OCI-LY1 (cell line): ENCODE results near the gene LHFPL2.

Experiments
- H2AFZ ChIP-seq: fragments of 200-600 bp; sonication (generic), shearing (Covaris generic); 2 replicates; pipeline ENCODE4 v1.6.0; 2014; ENCODE audit warnings: antibody characterized with exemption, mild to moderate bottlenecking, low read length
- H3F3A ChIP-seq: fragments of 200-600 bp; sonication (generic), shearing (Covaris generic); 2 replicates; pipeline ENCODE4 v1.6.0; 2014; ENCODE audit warnings: mild to moderate bottlenecking, antibody characterized with exemption, low read length, moderate library complexity; ENCODE audit not compliant: insufficient read depth
- H3K27ac ChIP-seq: fragments of 200-600 bp; sonication (generic); 2 replicates; pipeline ENCODE4 v1.5.1; 2014; ENCODE audit warnings: low read length, mixed run types, mild to moderate bottlenecking, low read depth; ENCODE audit not compliant: poor library complexity, severe bottlenecking
- H3K27me3 ChIP-seq: fragments of 200-600 bp; sonication (generic); 2 replicates; pipeline ENCODE4 v1.6.0; 2014; ENCODE audit warnings: antibody characterized with exemption, mild to moderate bottlenecking, low read length, moderate library complexity; ENCODE audit not compliant: insufficient read depth
- H3K36me3 ChIP-seq: fragments of 200-600 bp; sonication (generic); 2 replicates; pipeline ENCODE4 v1.6.1; 2014; ENCODE audit warnings: mild to moderate bottlenecking, antibody characterized with exemption, low read length, moderate library complexity, mixed read lengths; ENCODE audit not compliant: insufficient read depth
- H3K4me1 ChIP-seq: fragments of 200-600 bp; sonication (generic); 2 replicates; pipeline ENCODE4 v1.5.1; 2014; ENCODE audit warnings: mild to moderate bottlenecking, low read length, moderate library complexity; ENCODE audit not compliant: insufficient read depth, severe bottlenecking
- H3K4me2 ChIP-seq: fragments of 200-600 bp; sonication (generic), shearing (Covaris generic); 2 replicates; pipeline ENCODE4 v1.6.1; 2014; ENCODE audit warnings: low read length
- H3K4me3 ChIP-seq: fragments of 200-600 bp; sonication (generic); 2 replicates; pipeline ENCODE4 v1.5.1; 2014; ENCODE audit warnings: low read length, low read depth, mild to moderate bottlenecking, mixed read lengths; ENCODE audit not compliant: poor library complexity, severe bottlenecking
- H3K79me2 ChIP-seq: fragments of 200-600 bp; shearing (Covaris generic); 2 replicates; pipeline ENCODE4 v1.6.1; 2016; ENCODE audit warnings: mixed run types, low read length, mixed read lengths; ENCODE audit not compliant: insufficient read depth
- H3K9ac ChIP-seq: fragments of 200-600 bp; sonication (generic), shearing (Covaris generic); 2 replicates; pipeline ENCODE4 v1.6.1; 2014; ENCODE audit warnings: mild to moderate bottlenecking, low read length, mixed read lengths
- H3K9me2 ChIP-seq: fragments of 200-600 bp; sonication (generic), shearing (Covaris generic); 2 replicates; pipeline ENCODE4 v1.6.1; 2014; ENCODE audit warnings: low read depth, mild to moderate bottlenecking, low read length, mixed read lengths
- H3K9me3 ChIP-seq: fragments of 200-600 bp; shearing (Covaris generic); 2 replicates; pipeline ENCODE4 v1.6.1; 2014; ENCODE audit warnings: low read length, mixed read lengths
- H4K20me1 ChIP-seq: fragments of 200-600 bp; sonication (generic), shearing (Covaris generic); 2 replicates; pipeline ENCODE4 v1.6.0; 2016; ENCODE audit warnings: mild to moderate bottlenecking, low read length; ENCODE audit not compliant: insufficient read depth
- EZH2 ChIP-seq: fragments of 200-600 bp; sonication (generic), shearing (Covaris generic); IDR thresholded peaks from 2 replicates; pipeline ENCODE4 v1.8.0; 2017; ENCODE audit warnings: borderline replicate concordance, mixed run types, mild to moderate bottlenecking, antibody characterized with exemption, low read length, moderate library complexity, mixed read lengths
- TF ChIP-seq, protein P1 (sequence below): fragments of 200-600 bp; sonication (generic), shearing (Covaris generic); IDR thresholded peaks from 2 replicates; pipeline ENCODE4 v1.5.1; 2017; ENCODE audit warnings: mild to moderate bottlenecking, antibody characterized with exemption, low read length, moderate library complexity, mixed read lengths

LHFPL2 gene

DNA sequence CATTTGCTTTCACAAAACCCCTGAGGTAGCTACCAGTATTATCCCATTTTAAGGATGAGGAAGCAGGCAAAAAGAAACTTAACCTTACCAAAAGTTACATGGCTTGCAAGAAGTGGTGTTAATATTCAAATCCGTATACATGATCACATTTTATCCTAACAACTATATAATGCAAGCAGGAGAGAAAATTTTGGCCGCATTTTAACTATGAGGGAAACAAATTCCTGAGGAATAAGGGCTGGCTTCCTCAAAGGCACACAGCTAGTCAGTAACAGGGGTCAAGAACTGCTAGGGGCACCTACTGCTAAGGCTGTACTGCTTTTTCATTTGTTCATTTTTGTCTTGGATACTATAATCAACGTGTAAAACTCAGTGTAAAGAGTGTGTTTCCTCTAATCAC is 81.0 kb downstream of the LHFPL2 start:
- Histone ChIP-seq H3K4me1 (peaks cover 38% of the 10 kb centered on the region), H3K27ac (no peak overlapping the region), H3K36me3 (peaks cover 40% of the 10 kb centered on the region), H3K27me3 (no peaks in the 10 kb centered on the region), H3K9ac (no peak overlapping the region), H3K9me2 (no peaks in the 10 kb centered on the region), H3F3A (no peaks in the 10 kb centered on the region), H3K79me2 (peaks cover 5% of the 10 kb centered on the region; the same call in 1 of the 2 replicates), H3K4me3 (no peak overlapping the region), H3K4me2 (no peak overlapping the region), H2AFZ (no peak overlapping the region), H4K20me1 (no peaks in the 10 kb centered on the region), H3K9me3 (peaks cover 3% of the 10 kb centered on the region; the same call in 1 of the 2 replicates)
- TF ChIP-seq, protein P1, sequence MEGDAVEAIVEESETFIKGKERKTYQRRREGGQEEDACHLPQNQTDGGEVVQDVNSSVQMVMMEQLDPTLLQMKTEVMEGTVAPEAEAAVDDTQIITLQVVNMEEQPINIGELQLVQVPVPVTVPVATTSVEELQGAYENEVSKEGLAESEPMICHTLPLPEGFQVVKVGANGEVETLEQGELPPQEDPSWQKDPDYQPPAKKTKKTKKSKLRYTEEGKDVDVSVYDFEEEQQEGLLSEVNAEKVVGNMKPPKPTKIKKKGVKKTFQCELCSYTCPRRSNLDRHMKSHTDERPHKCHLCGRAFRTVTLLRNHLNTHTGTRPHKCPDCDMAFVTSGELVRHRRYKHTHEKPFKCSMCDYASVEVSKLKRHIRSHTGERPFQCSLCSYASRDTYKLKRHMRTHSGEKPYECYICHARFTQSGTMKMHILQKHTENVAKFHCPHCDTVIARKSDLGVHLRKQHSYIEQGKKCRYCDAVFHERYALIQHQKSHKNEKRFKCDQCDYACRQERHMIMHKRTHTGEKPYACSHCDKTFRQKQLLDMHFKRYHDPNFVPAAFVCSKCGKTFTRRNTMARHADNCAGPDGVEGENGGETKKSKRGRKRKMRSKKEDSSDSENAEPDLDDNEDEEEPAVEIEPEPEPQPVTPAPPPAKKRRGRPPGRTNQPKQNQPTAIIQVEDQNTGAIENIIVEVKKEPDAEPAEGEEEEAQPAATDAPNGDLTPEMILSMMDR: no peak
- TF ChIP-seq EZH2: no peak

DNA sequence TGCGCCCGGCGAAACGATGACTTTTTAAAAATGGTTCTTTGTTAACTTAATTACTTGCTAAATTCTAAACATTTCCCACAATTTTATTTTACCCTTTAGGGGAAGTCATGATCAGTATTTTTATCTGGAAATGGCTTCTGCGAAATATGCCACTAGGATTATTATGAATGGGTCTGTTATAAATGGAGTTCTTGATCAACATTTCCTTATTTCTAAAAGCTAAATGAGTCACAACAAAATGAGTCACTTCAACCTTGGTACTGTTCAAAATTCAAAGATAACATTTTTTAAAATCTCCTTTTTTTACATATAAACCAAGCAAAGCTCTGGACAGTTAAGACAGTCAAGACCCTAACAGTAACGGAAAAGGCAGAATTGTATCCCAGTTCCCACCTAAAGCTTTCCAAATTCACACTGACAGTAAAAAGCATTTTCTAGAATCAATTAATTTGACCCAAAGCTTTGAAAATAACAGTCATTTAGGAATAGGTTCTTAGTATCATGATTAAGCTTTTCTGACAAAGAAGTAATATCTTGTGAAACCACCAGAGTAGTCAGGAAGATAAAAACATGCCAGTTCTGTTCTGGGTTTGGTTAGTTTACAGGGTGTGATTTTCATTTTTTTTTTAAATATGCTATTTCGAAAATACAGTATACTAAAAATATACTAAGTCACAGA is 81.7 kb downstream of the LHFPL2 start:
- Histone ChIP-seq H3K27me3 (no peaks in the 10 kb centered on the region), H3K4me1 (peaks cover 36% of the 10 kb centered on the region), H3K79me2 (peaks cover 5% of the 10 kb centered on the region; the same call in 1 of the 2 replicates), H3K4me2 (no peak overlapping the region), H3K9me3 (peaks cover 3% of the 10 kb centered on the region; the same call in 1 of the 2 replicates), H4K20me1 (no peaks in the 10 kb centered on the region), H3K36me3 (peaks cover 44% of the 10 kb centered on the region), H2AFZ (no peak overlapping the region), H3K27ac (no peak overlapping the region), H3F3A (no peaks in the 10 kb centered on the region), H3K9me2 (no peaks in the 10 kb centered on the region), H3K9ac (no peak overlapping the region), H3K4me3 (no peak overlapping the region)
- no peak for TF ChIP-seq EZH2
- TF ChIP-seq, protein P1: no peak

DNA sequence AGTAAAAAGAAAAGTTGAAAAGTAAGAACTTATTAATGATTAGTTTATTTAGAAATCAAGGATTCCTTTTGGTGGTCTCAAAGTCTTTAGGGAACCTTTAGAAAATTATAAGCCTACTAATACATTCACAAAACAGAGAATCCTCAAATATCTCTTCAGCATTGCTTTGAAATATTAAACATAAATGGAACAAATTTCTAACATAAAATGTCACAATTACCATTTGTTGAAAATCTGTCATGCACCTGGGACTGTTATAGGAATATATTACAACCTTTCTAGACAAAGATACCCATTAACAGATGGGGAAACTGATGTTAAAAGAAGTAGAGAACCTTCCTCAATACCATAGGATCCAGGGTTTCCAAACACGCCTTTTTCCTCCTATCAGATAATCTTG is 83.2 kb downstream of the LHFPL2 start:
- Histone ChIP-seq H3K9me3 (peaks cover 3% of the 10 kb centered on the region; the same call in 1 of the 2 replicates), H2AFZ (no peak overlapping the region), H3K9ac (no peak overlapping the region), H3K4me2 (no peak overlapping the region), H3K4me1 (peaks cover 29% of the 10 kb centered on the region), H3K4me3 (no peak overlapping the region), H4K20me1 (no peaks in the 10 kb centered on the region), H3K79me2 (peaks cover 5% of the 10 kb centered on the region; the same call in 1 of the 2 replicates), H3F3A (no peaks in the 10 kb centered on the region), H3K27me3 (no peaks in the 10 kb centered on the region), H3K27ac (no peak overlapping the region), H3K36me3 (peaks cover 53% of the 10 kb centered on the region), H3K9me2 (no peaks in the 10 kb centered on the region)
- TF ChIP-seq EZH2: no peak
- TF ChIP-seq, protein P1: no peak
